Coronary artery (tissue), 2 donors: ENCODE data around the gene PLCG1.
"Not testable (repeated sequence)": the region's sequence is repeated elsewhere in the genome, so short reads cannot be mapped to it uniquely, and the experiment has no call there.

Source experiments
- DNase-seq: peaks from one replicate; pipeline ENCODE4 v3.0.0-alpha.2; 2017; ENCODE audit warnings: low spot score
- H3K27ac ChIP-seq, 2 donors: fragments of 200-600 bp; sonication (generic); one replicate each; pipeline ENCODE4 v1.5.1; 2016 to 2019
- H3K4me3 ChIP-seq: fragments of 200-600 bp; sonication (generic); 2 replicates; pipeline ENCODE4 v1.5.1; 2016; ENCODE audit warnings: mild to moderate bottlenecking, moderate library complexity
- CTCF ChIP-seq: fragments of 200-600 bp; sonication (generic); IDR thresholded peaks from one replicate; pipeline ENCODE4 v1.5.1; 2019; ENCODE audit warnings: antibody characterized with exemption

The PLCG1 gene

GRCh38 chr20:41125530-41126457, 11.5 kb upstream of the PLCG1 start:
- DNase-seq, result no peak
- Histone ChIP-seq H3K27ac (no peak overlapping the region), H3K4me3 (no peak overlapping the region)
- TF ChIP-seq CTCF, result no peak

GRCh38 chr20:41126719-41127118, 10.6 kb upstream of the PLCG1 start:
- H3K27ac ChIP-seq, result no peak overlapping the region
- no peak for DNase-seq
- H3K4me3 ChIP-seq, result no peak overlapping the region
- no peak for TF ChIP-seq CTCF

- DNase-seq, H3K4me3 ChIP-seq, H3K27ac ChIP-seq: not testable (repeated sequence)
Observed at GRCh38 chr20:41128317-41128716, 9.0 kb upstream of the PLCG1 start.

GRCh38 chr20:41131594-41132387, 5.6 kb upstream of the PLCG1 start:
- DNase-seq, result no peak
- TF ChIP-seq CTCF, result no peak
- no peak overlapping the region for H3K27ac ChIP-seq
- no peak overlapping the region for H3K4me3 ChIP-seq

GRCh38 chr20:41132388-41132775, 5.0 kb upstream of the PLCG1 start:
- DNase-seq, H3K27ac ChIP-seq, H3K4me3 ChIP-seq: not testable (repeated sequence)

GRCh38 chr20:41133709-41134361, 3.5 kb upstream of the PLCG1 start:
- DNase-seq, result no peak
- Histone ChIP-seq H3K27ac (no peak overlapping the region), H3K4me3 (no peak overlapping the region)
- TF ChIP-seq CTCF, result no peak

GRCh38 chr20:41134362-41135186, 2.8 kb upstream of the PLCG1 start:
- Histone ChIP-seq H3K4me3 (no peak overlapping the region), H3K27ac (no peak overlapping the region)
- TF ChIP-seq CTCF, result no peak
- DNase-seq, result no peak
